IPS-15b (cell line): Measurements from ENCODE around the gene FZD4.
"Not testable (repeated sequence)": the region's sequence is repeated elsewhere in the genome, so short reads cannot be mapped to it uniquely, and the experiment has no call there.

Experiments
- H3K27me3 ChIP-seq: one replicate; pipeline ENCODE4 v1.6.1; 2013; ENCODE audit warnings: low read length; ENCODE audit not compliant: control insufficient read depth, insufficient read depth
- H3K36me3 ChIP-seq: one replicate; pipeline ENCODE4 v1.6.1; 2013; ENCODE audit warnings: low read length; ENCODE audit not compliant: control insufficient read depth, insufficient read depth
- H3K4me1 ChIP-seq: one replicate; pipeline ENCODE4 v1.6.1; 2013; ENCODE audit warnings: mild to moderate bottlenecking, low read length; ENCODE audit not compliant: control insufficient read depth, insufficient read depth
- H3K4me3 ChIP-seq: one replicate; pipeline ENCODE4 v1.5.1; 2013; ENCODE audit warnings: low read depth, low read length
- H3K9ac ChIP-seq: one replicate; pipeline ENCODE4 v1.6.1; 2013; ENCODE audit warnings: low read depth, mild to moderate bottlenecking, low read length
- H3K9me3 ChIP-seq: one replicate; pipeline ENCODE4 v1.6.1; 2013; ENCODE audit warnings: mild to moderate bottlenecking, low read length; ENCODE audit not compliant: control insufficient read depth, insufficient read depth

FZD4 gene

GRCh38 chr11:86916330-86916729, 38.9 kb downstream of the FZD4 start:
- Histone ChIP-seq H3K4me3 (no peak overlapping the region), H3K9ac (no peak overlapping the region), H3K27me3 (no peaks in the 10 kb centered on the region)

GRCh38 chr11:86915850-86916249, 39.3 kb downstream of the FZD4 start:
- H3K4me3 ChIP-seq, H3K9ac ChIP-seq, H3K27me3 ChIP-seq, H3K36me3 ChIP-seq, H3K9me3 ChIP-seq, H3K4me1 ChIP-seq: not testable (repeated sequence)

More at GRCh38 chr11:86916330-86916729, 38.9 kb downstream of the FZD4 start:
- H3K4me1 ChIP-seq: no peaks in the 10 kb centered on the region
- no peaks in the 10 kb centered on the region for H3K9me3 ChIP-seq
- H3K36me3 ChIP-seq: no peaks in the 10 kb centered on the region

GRCh38 chr11:86914865-86915519, 40.2 kb downstream of the FZD4 start:
- H3K9me3 ChIP-seq: no peaks in the 10 kb centered on the region
- H3K4me1 ChIP-seq: no peaks in the 10 kb centered on the region
- H3K36me3 ChIP-seq: no peaks in the 10 kb centered on the region
- H3K9ac ChIP-seq: no peak overlapping the region
- H3K27me3 ChIP-seq: no peaks in the 10 kb centered on the region
- H3K4me3 ChIP-seq: no peak overlapping the region

GRCh38 chr11:86912238-86912637, 43.0 kb downstream of the FZD4 start:
- no peaks in the 10 kb centered on the region for H3K9me3 ChIP-seq
- no peaks in the 10 kb centered on the region for H3K36me3 ChIP-seq
- no peaks in the 10 kb centered on the region for H3K27me3 ChIP-seq

GRCh38 chr11:86910592-86910991, 44.6 kb downstream of the FZD4 start:
- Histone ChIP-seq H3K9me3 (no peaks in the 10 kb centered on the region), H3K9ac (no peak overlapping the region), H3K4me1 (no peaks in the 10 kb centered on the region), H3K4me3 (no peak overlapping the region), H3K36me3 (no peaks in the 10 kb centered on the region), H3K27me3 (no peaks in the 10 kb centered on the region)

More at GRCh38 chr11:86912238-86912637, 43.0 kb downstream of the FZD4 start:
- Histone ChIP-seq H3K9ac (no peak overlapping the region), H3K4me1 (no peaks in the 10 kb centered on the region), H3K4me3 (no peak overlapping the region)

- Histone ChIP-seq H3K36me3 (no peaks in the 10 kb centered on the region), H3K27me3 (no peaks in the 10 kb centered on the region), H3K9me3 (no peaks in the 10 kb centered on the region), H3K4me1 (no peaks in the 10 kb centered on the region), H3K9ac (no peak overlapping the region), H3K4me3 (no peak overlapping the region)
Measured at GRCh38 chr11:86906198-86906597, 49.0 kb downstream of the FZD4 start.

GRCh38 chr11:86905252-86905651, 49.9 kb downstream of the FZD4 start:
- Histone ChIP-seq H3K9me3 (no peaks in the 10 kb centered on the region), H3K4me1 (no peaks in the 10 kb centered on the region), H3K27me3 (no peaks in the 10 kb centered on the region), H3K4me3 (no peak overlapping the region), H3K36me3 (no peaks in the 10 kb centered on the region), H3K9ac (no peak overlapping the region)

GRCh38 chr11:86904001-86904400, 51.2 kb downstream of the FZD4 start:
- Histone ChIP-seq H3K4me1 (no peaks in the 10 kb centered on the region), H3K36me3 (no peaks in the 10 kb centered on the region), H3K9me3 (no peaks in the 10 kb centered on the region), H3K9ac (no peak overlapping the region), H3K27me3 (no peaks in the 10 kb centered on the region), H3K4me3 (no peak overlapping the region)

GRCh38 chr11:86902345-86902744, 52.9 kb downstream of the FZD4 start:
- Histone ChIP-seq H3K9ac (no peak overlapping the region), H3K4me1 (no peaks in the 10 kb centered on the region), H3K36me3 (no peaks in the 10 kb centered on the region), H3K9me3 (no peaks in the 10 kb centered on the region), H3K27me3 (no peaks in the 10 kb centered on the region), H3K4me3 (no peak overlapping the region)

GRCh38 chr11:86901599-86901998, 53.6 kb downstream of the FZD4 start:
- Histone ChIP-seq H3K36me3 (no peaks in the 10 kb centered on the region), H3K9ac (no peak overlapping the region), H3K27me3 (no peaks in the 10 kb centered on the region), H3K4me1 (no peaks in the 10 kb centered on the region), H3K4me3 (no peak overlapping the region), H3K9me3 (no peaks in the 10 kb centered on the region)

GRCh38 chr11:86900162-86900561, 55.0 kb downstream of the FZD4 start:
- H3K9me3 ChIP-seq: no peaks in the 10 kb centered on the region
- no peaks in the 10 kb centered on the region for H3K36me3 ChIP-seq
- no peaks in the 10 kb centered on the region for H3K4me1 ChIP-seq
- no peaks in the 10 kb centered on the region for H3K27me3 ChIP-seq
- H3K4me3 ChIP-seq: no peak overlapping the region
- no peak overlapping the region for H3K9ac ChIP-seq

- no peaks in the 10 kb centered on the region for H3K4me1 ChIP-seq
- H3K4me3 ChIP-seq: no peak overlapping the region
- H3K9me3 ChIP-seq: no peaks in the 10 kb centered on the region
- no peaks in the 10 kb centered on the region for H3K36me3 ChIP-seq
- no peak overlapping the region for H3K9ac ChIP-seq
- H3K27me3 ChIP-seq: no peaks in the 10 kb centered on the region
Measured at GRCh38 chr11:86898689-86899088, 56.5 kb downstream of the FZD4 start.
